ENCODE measurements around the gene PNMA8B.
A peak's percentile ranks its signal among the peaks of the same experiment; 100 is the strongest.
"Not testable (repeated sequence)": the region's sequence is repeated elsewhere in the genome, so short reads cannot be mapped to it uniquely, and the experiment has no call there.

Gene PNMA8B

DNA sequence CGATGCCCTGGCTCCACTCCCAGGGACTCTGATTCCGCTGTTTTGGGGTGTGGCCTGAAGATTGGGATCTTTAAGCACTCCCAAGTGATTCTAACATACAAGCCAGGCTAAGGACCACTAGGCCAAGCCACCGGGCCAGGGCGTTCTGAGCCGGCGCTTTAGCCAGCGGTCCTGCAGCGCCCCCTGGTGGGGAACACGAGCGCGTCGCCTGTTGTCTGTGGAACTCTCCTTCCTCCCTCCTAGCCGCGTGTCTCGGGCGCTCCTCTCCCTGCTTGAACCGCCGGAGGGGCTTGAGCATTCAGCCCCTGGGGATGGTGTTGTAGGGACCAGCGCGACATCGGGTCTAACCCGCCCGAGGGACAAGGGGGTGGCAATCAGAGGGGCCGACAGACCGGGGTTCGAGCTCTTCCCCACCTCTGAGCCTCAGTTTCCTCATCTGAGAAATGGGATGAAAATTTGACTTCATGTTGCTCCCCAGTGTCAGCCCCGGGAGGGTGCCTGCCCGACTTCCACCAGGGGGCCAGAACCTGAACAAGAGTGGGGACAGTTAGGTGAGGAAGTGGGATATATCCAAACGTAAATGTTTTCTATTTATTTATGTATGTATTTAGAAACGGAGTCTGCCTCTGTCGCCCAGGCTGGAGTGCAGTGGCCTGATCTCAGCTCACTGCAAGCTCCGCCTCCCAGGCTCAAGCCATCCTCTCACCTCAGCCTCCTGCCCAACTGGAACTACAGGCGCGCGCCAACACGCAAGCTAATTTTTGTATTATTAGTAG is 18.0 kb upstream of the PNMA8B start:
- DNase-seq: peak; percentile 20

DNA sequence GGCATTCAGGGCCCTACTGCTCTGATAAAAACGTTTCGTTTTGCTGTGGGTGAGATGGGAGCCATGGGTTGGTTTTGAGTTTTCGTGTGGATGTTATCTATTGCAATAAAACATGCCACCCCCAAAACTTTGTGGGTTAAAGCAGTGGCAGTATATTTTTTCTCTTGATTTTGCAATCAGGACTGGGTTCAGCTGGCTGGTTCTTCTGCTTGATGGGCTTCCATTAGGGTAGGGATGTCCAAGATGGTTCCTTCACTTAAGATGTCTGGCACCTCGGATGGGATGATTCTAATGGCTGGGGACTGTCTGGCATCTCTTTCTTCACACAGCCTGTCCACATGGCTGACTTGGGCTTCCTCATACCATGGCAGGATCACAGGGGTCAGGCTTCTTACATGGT is 15.6 kb upstream of the PNMA8B start:
- no peak for DNase-seq

DNA sequence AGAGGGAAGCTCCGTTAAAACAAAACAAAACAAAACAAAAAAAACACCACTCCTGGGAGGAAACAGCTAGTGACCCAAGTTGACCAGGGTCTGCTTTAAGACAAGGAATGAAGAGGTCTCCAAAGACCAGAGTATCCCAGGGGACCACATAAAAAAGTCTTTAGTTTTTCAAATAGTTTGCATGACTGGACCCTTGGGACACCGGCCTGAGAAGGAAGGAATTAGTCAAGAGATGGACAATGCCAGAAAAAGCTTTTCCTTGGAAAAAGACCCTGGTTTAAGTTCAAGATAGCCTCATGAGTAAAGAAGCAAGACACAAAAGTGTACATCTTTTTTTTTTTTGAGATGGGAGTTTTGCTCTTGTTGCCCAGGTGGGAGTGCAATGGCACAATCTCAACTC is 12.5 kb upstream of the PNMA8B start:
- DNase-seq: no peak

DNA sequence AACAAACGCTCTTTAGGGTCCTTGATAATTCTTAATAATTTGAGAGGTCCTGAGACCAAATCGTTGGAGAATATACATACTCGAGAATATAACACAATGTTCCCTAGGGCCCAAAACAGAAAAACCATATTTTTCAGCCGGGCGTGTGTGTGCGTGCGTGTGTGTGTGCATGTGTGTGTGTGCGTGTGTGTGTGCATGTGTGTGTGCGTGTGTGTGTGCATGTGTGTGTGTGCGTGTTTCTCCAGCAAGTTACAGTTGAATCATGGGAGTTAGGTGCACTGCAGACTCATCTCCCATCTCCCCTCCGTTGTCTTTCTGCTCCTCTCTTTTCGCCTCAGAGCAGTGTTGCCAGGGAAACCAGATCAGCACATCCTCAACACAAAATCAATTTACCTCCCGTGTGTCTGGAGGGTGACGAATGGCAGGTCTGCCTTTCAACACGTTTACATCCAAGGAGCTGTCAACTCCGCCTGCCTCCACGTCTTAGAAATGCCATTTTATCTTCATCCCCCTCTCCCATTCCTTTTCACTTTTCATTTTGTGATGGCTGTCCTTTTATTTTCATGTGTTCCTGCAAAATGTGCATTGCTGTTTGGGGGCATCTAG is 8.3 kb upstream of the PNMA8B start:
- no peak for DNase-seq

DNA sequence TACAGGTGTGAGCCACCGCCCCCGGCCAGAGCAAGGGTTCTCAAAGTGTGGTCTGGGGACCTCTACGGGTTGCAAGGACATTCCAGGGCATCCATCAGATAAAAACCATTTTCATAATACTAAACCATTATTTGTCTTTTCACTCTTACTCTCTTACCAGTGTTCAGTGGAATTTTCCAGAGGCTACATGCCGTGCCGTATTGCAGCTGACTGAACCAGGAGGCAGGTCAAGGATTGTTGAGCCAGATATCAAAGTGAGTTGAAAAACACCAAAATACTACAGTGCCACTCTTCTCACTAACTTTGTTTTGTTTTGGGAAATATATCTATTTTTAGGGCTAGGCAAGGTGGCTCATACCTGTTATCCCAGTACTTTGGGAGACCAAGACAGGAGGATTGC is 7.2 kb upstream of the PNMA8B start:
- no peak for DNase-seq

DNA sequence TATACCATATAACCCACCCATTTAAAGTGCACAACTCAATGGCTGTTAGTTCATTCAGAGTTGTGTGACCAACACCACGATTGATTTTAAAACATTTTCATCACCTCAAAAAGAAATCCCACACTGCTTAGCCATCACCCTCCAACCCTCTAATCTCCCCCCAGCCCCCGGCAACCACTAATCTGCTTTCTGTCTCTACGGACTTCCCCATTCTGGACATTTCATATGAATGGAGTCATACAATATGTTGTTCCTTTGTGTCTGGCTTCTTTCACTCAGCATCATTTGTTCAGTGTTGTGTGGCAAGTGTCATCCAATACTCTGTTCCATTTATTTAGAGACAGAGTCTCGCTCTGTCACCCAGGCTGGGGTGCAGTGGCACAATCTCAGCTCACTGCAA is 4.0 kb upstream of the PNMA8B start:
- DNase-seq: no peak

DNA sequence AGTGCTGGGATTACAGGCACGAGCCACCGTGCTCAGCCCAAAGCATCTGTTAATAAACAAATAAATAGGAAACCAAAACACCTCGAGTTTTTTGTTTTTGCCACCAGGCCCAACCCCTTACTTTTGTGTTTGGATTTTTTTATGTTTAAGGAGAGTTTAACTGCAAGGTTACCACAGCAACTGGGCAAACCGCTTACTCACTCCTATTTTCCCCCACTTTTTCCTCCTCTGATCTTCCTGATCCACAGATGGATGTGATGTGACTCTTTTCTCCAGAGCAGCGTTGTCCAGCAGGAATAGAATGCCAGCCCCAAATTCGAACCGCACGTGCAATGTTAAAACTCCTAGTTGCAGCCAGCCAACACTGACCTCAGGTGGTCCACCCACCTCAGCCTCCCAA is 2.1 kb upstream of the PNMA8B start:
- no peak for DNase-seq

DNA sequence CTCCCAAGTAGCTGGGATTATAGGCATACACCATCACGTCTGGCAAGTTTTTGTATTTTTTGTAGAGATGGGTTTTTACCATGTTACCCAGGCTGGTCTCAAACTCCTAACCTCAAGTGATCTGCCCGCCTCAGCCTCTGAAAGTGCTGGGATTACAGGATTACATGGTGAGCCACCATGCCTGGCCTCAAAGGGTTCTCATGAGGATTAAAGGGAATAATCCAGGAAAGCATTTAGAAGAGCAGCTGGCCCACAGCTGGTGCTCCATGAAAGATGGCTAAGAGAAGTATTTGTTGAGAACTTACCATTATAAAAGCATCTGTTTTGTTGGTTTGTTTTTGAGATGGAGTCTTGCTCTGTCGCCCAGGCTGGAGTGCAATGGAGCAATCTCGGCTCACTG is 1.2 kb upstream of the PNMA8B start:
- DNase-seq: not testable (repeated sequence)

DNA sequence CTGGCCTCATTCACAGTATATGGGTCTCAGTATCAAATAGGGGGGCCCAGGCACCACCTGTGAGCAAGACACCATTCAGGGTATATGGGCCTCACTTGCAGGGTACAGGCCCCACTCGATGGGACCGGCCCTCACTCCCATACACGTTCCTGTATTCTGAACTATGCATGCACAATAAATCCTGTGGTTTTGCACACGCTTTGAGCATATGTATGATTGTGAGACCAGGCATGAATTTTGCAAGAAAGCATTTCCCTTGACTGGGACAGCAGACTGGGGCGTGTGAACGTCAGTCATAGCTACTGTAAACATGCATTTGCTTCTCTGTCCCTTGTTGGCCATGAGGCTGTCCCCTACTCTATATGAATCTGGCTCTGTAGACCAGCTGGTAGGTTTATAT is 637 bp upstream of the PNMA8B start:
- DNase-seq: no peak

DNA sequence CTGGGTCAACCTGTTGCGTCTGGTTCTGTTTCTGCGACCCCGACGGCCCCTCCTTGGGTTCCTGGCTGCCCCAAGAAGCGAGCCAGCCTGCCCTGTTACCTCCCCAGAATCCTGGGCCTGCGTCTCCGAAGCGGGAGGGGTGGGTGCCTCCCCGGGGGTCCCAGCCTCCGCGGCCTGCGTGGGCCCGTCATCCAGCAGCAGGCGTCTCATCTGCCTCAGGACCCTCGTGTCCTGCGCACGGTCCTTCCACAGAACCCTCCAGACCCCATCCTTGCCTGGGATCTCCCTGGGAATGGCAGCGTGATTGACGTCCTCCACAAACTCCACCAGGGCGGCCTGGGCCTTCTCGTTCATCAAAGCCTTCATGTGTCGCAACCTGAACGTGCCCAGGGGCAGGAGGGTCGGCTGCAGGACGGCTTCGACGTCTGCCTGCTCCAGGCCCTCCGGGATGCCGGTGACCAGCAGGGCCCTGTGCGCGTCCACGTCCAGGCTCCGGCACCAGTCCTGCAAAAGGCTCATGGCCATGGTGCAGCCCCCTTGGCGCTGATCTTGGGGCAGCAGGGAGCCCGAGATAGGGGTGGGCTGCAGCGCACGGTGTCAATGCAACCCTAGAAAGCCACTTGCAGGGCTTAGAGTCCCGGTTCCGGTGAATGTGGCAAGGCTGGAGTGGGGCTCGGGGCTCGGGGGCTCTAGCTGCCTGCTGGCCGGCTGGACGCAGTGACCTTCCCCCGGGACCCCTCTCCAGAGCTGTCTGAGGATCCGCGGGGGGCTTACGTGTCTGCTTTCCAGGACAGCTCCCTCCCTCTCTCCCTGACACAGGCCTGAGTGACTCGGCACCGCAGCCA is 504 bp downstream of the PNMA8B start:
- DNase-seq: no peak

DNA sequence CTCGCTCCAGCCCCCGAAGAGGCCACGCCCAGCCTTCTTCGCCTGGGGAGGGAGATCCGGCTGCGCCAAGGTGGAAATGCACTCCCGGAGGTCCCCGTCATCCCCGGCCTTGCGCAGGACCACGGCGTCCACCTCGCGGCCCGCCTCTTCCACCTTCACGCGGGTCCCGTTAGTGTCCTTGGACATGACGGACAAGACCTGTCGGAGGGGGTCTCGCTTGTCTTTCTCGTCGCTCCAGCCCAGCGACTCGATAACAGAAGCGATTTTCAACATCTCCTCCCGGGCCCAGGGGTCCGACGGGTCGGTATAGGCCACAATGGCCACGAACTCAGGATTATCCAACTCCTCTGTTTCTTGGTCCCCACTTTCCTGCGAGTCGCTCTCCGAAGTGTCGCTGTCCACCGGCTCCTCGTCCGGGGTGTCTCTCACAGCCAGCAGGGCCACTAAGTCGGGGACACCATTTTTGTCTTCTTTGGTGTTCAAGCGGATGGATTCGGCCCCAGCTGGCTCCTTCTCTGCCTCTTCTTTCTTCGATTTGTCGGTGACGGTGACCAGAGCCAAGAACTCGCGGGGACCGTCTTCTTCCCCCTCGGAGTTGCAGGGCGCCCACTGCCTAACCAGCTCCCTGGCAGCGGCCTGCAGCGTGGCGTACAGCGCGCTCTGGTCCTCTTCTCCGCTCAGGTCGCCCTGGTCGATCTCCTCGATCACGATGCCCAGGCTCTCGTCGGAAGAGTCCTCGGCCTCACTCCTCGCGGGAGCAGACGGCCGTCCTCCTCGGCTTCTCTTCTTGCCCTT is 1.3 kb downstream of the PNMA8B start:
- no peak for DNase-seq

DNA sequence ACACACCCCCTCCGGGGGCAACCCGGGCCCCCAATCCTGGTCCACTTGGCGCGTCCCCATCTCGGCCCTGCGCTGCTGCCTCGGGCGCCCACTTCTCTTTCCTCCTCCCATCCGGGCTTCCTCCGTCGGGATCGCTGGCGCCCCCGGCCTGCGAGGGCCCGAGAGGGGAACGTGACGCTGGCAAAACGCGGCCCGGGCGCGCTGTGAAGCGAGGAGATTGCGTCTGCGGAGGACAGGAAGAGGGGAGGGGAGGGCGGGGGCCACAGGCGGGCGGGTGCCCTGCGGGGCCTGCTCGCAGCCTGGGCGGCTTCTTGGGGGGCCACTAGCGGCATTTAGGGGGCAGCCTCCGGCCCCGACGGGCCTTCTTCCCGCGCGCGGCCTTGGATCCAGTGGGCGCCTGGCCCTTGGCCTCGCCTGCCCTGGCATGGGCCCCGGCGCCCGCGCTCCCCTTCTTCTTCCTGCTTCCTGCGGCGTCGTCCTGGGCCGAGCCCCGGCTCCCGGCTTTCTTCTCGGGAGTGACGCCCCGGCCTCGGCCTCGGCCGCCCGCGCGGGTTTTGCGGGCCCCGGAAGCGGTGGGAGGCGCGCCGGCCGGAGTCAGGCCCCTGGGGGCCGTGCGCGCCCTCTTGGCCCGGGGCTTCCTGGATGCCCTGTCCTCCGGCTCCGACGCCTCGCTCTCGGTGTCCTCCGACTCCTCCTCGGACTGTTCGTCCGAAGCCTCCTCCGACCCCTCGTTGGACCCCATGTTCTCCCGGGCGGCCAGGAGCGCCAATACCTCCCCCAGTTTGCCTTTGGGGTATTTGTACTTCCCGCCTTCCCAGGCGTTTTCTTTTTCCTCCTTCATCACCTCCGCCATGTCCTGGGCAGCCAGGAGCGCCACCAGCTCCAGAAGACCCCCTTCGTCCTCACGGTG is 2.2 kb downstream of the PNMA8B start:
- DNase-seq: no peak

DNA sequence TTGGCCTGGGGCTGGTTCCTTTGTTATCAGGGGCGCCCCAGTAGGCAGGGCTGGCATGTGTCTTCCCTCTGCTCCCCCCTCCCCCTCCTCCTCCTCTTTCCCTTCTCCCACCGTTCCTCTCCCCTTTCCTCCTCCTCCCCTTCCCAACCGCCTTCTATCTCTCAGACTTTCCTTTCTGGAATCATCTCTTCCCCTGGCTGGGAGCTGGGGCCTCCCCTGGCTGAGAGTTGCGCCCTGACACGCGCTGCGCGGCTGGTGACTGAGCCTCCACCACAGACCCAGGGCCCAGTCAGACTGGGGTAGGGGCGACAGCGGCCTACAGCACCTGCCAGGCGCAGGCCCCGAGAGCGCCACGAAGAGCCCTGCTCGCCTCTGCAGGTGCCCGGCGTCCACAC is 2.8 kb downstream of the PNMA8B start:
- DNase-seq: no peak

DNA sequence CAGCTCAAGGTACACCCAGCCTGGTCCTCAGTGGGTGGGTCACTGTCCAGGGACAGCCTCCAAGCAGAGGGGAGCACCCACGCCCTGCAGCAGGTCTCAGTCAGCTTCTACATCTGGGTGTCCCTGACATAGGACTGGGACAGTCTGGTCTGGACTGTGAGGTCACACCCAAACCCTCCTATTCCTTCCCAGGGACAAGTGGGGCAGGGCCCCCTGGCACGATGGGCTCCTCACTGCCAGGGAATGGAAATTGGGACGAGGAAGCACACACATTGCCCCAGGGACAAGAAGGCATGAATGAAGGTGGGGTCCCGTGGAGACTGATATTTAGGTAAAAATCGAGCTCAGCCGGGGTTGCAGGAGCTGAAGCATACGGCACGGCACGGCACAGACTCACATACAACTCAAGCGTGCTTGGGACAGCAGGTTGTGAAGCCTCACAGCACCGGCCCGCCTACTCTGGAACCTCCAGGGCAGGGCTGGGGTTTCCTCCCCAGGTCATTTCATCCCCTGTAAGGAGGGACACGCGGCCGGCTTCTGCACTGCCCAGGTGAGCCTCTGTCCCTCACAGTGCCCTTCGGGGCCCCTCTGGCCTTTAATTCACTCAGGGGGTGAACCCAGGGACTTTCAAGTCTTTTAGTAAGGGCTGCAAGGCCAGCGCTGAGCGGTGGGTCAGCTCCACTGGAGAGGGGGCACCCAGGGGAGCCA is 3.5 kb downstream of the PNMA8B start:
- DNase-seq: no peak

DNA sequence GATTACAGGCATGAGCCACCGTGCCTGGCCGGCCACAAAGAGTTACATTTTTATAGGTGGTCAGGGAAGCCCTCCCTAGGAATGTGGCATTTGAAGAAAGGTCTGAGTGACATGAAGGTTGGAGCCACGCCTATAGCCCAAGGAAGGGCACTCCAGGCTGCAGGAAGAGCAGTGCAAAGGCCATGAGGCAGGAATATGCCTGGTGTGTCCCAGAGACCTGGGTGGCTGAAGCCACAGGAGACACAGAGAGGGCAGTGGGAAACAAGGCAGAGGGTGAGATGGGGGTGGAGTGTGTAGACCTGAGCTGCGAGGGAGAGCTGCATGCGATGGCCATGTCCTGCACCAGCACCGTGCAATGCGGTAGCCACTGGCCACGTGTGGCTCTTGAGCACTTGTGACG is 4.9 kb downstream of the PNMA8B start:
- DNase-seq: no peak

DNA sequence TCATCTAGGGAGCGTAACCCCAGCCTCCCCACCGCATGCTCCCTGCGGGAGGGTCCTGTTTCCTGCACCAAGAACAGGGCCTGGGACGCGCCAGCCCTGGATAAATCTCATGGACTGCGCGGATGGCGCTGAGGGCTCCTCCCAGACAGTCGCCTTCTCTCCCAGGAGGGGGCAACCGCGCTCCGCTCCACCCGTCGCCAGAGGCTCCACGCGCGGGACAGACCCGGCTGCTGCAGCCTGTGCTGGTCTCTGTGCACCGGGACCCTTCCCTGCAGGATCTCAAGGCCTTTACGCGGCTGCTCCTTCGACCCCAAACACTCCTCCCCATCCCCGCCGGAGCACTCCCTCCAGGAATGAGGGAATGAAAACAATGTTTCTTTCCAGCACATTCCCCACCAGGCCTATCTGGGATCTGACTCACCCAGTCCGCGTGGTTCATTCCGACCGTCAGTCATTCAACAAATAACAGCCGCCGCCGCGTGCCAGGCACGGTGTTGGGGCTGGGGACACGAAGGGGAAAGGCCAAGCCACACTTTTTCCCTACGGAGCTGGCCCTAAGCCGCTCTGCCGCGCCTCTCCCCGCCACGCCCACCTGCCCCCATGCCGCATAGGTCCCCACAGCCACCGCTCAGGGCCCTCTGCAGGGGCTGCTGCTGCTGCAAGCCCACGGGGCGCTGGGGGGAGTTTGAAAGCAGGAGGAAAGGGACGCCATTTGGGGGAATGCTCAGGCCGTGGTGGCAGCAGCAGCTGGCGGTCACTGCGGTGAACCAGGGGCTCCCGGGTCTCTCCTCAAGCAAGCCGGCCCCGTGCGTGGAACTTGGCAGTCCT is 6.0 kb downstream of the PNMA8B start:
- DNase-seq: no peak

DNA sequence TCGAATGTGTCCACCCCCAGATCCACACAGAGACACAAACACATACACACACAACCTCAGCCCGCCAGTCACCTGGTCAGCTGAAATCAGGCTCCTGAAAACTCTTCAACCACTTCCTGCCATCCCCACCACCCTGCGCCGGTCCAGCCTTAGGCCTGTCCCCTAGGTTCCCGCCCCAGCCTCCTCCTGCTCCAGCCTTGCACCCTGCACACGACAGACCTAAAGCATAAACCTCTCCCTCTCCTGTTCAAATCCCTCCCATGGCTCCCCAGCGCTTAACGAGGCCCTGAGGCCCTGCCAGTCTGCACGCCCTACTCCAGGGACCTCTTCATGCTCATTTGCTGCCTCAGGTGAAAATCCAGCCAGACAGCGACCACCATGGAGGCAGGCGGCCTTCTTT is 7.1 kb downstream of the PNMA8B start:
- peak; percentile 61 for DNase-seq

DNA sequence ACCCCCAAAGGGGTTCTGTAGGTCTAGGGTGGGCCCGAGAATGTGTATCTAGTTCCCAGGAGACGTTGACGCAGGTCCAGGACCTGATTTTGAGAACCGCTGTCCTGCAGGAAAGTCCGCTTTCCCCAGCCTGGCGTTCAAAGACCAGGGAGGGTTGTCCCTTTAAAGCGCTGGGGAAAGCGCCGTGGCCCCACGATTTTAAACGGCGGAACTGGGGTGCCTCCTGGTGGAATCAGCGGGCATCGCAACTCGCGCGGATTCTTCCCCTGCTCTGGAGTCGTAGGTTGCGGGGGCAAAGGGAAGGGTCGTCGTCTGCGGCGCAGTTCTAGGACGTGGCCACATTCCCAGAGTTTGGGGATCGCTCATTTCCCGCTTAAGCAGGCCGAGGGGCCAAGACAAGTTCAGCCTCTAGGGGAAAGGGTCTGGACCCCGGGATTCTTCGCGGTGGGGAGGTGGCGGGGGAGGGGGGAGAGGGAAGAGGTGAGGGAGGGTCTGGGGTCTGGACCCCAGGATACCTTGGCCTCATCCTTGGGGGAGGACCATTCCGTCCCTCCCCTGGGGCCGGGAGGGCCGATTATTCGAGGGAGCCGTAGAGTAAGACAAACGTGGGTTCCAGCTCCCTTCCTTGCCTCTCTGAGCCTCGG is 7.7 kb downstream of the PNMA8B start:
- no peak for DNase-seq

DNA sequence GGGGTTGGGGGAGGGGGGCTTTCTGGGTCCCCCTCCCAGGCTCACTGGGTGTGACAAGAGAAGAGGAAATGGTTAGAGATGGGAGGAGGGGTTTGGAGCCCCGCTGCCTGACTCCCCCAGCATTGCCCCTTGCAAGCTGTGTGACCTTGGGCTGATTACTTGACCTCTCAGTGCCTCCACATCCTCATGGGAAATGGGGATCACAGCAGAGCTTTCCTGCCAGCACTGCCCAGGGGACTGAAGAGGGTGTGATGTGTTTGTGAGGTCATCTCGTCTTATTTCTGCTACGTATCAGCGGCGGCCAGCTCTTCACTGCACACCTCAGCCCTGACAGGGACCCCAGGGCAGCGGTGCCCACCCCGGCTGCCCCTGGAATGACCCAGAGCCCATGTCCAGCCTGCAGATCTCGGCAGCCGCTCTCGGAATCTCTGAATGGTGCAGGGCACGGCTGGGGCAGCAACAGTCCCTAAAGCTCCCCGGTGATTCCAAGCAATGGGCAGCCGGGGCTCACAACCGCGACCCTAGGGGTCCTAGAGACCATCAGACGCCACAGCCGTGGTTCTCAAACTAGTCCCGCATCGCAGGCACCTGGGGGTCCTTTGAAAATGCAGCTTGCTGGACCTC is 8.4 kb downstream of the PNMA8B start:
- DNase-seq: no peak
